ENCODE results near the gene MDC1. TPM values are rescaled to one million over a fixed set of nuclear protein-coding genes. Genes with fewer than 3 reads are reported as not detected.
A peak's percentile ranks its signal among the peaks of the same experiment; 100 is the strongest.
"Not testable (repeated sequence)": the region's sequence is repeated elsewhere in the genome, so short reads cannot be mapped to it uniquely, and the experiment has no call there.

MDC1 gene
- total RNA-seq, 5 donors from 2014 or later (not counting 1 experiment from before 2014, with no cell fraction given) = 42.3 to 69.7 (median 53.4) TPM

DNA sequence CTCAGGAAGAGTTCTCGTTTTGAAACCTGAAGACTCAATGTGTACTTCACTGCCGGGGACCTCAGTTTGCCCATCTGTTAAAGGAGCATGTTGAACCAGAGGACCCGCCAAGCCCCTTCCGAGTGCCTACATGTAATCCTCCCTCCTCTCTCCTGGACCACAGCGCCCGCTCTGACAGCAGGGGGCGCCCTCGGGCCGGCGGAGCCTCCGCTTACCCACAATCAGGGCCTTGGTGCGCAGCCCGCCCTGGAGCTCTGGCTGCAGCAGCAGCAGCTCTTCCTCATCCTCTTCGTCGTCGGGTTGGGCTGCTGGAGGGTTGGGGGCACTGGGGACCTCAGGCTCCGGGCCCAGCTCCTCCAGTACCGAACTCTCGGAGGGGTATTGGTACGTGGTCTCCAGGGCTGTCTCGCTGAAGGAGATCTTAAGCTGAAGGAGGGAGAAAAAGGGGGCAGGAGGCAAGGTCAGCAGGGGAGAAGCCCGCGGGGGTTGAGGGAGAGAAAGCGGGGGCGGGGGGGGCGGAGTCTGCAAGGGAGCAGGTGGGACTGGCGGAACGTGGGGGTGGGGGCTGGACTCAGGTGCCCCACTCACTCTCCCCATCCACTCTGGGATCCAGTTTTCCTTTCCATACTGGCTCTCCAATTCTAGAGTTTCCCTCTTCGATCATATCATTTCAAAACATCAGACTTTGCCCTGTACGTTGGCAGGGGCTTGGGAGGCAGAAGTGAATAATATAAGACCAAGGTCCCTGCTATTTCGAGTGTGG is 37.9 kb downstream of the MDC1 start:
- WGBS (ENCODE audit: insufficient coverage) = 1% methylated on average over 16 of the region's 31 CpGs
- H3K4me3 ChIP-seq (ENCODE audit: control insufficient read depth in 1 of 2, extremely low read depth in 1 of 2, low read length in 1 of 2) = peak overlapping the region; percentile 92 to 100
- peak; percentile 77 to 95 (median 90) for DNase-seq
- no peaks in the 10 kb centered on the region for H3K27me3 ChIP-seq (replicated peaks in 1 of 2; ENCODE audit: control insufficient read depth in 2 of 2, extremely low read depth in 1 of 2, insufficient read depth in 2 of 2, low read length in 1 of 2)
- H3K4me1 Mint-ChIP-seq = peaks cover 42 to 55% (median 43%) of the 10 kb centered on the region in 3 donors
- CTCF ChIA-PET = interaction anchor here (0.6 to 12.3 kb wide), 18 partner anchors 9 to 725 kb away, joined by 3 to 254 read pairs (median 4); partner anchors contain the start of genes GTF2H4 (in 1 of the 2), MDC1 (in 1 of the 2) and TUBB (in 1 of the 2)
- H3K4me1 ChIP-seq (ENCODE audit: control insufficient read depth in 1 of 2, extremely low read depth in 1 of 2, insufficient read depth in 2 of 2, low read length in 2 of 2) = peaks cover 15 to 45% of the 10 kb centered on the region in 2 experiments
- H3K4me3 Mint-ChIP-seq = peak overlapping the region; percentile 92 to 97 (median 96)
- peaks cover 46% of the 10 kb centered on the region for H3K36me3 Mint-ChIP-seq
- H3K9me3 ChIP-seq = no peaks in the 10 kb centered on the region
- peak overlapping the region; percentile 94 to 96 for H3K27ac Mint-ChIP-seq
- no peaks in the 10 kb centered on the region for H3K27me3 Mint-ChIP-seq
- POLR2A ChIA-PET = interaction anchor here (0.5 to 1.6 kb wide), 7 partner anchors 38 to 163 kb away, joined by 3 to 11 read pairs (median 6); partner anchors contain the start of genes MDC1 (in 2 of the 2) and TUBB (in 1 of the 2)
- peak overlapping the region; percentile 81 for H3K27ac ChIP-seq (ENCODE audit: low read length)
- H3K9me3 Mint-ChIP-seq = no peaks in the 10 kb centered on the region
- ATAC-seq (replicated peaks in 1 of 4) = peak; percentile 27 to 53 (median 32)
- H3K36me3 ChIP-seq (ENCODE audit: control insufficient read depth in 2 of 2, extremely low read depth in 1 of 2, insufficient read depth in 1 of 2, low read length in 1 of 2) = peaks cover 8 to 56% of the 10 kb centered on the region in 2 donors

GRCh38 chr6:30676660-30677285 is 40.3 kb downstream of the MDC1 start:
- Mint-ChIP-seq H3K9me3 (no peaks in the 10 kb centered on the region), H3K36me3 (peaks cover 35% of the 10 kb centered on the region), H3K4me3 (peak overlapping the region in 1 of 3 donors; percentile 2), H3K27me3 (no peaks in the 10 kb centered on the region), H3K27ac (peak overlapping the region; percentile 62 to 74), H3K4me1 (peaks cover 44 to 56% (median 50%) of the 10 kb centered on the region in 3 donors)
- 100% methylated on average over 4 of the region's 10 CpGs for WGBS (ENCODE audit: insufficient coverage)
- DNase-seq (no peak), ATAC-seq (replicated peaks in 1 of 4) (no peak)
- Histone ChIP-seq H3K27me3 (replicated peaks in 1 of 2; ENCODE audit: control insufficient read depth in 2 of 2, extremely low read depth in 1 of 2, insufficient read depth in 2 of 2, low read length in 1 of 2) (no peaks in the 10 kb centered on the region), H3K4me1 (ENCODE audit: control insufficient read depth in 1 of 2, extremely low read depth in 1 of 2, insufficient read depth in 2 of 2, low read length in 2 of 2) (peaks cover 18 to 48% of the 10 kb centered on the region in 2 experiments), H3K4me3 (ENCODE audit: control insufficient read depth in 1 of 2, extremely low read depth in 1 of 2, low read length in 1 of 2) (no peak overlapping the region), H3K27ac (ENCODE audit: low read length) (no peak overlapping the region), H3K36me3 (ENCODE audit: control insufficient read depth in 2 of 2, extremely low read depth in 1 of 2, insufficient read depth in 1 of 2, low read length in 1 of 2) (peaks cover 8 to 52% of the 10 kb centered on the region in 2 donors), H3K9me3 (no peaks in the 10 kb centered on the region)
- POLR2A ChIA-PET = no interaction called here
- CTCF ChIA-PET = interaction anchor here (0.6 to 12.3 kb wide), 4 partner anchors 44 to 106 kb away, joined by 3 to 254 read pairs (median 6); partner anchors contain the start of genes MDC1 (in 1 of the 2) and TUBB (in 1 of the 2)

GRCh38 chr6:30672445-30673253 is 44.4 kb downstream of the MDC1 start, which contains the start of gene DHX16:
Gene DHX16 (minus strand): TSS chr6:30673006. CDS start chr6:30672841, 165 bp downstream.
- ATAC-seq (replicated peaks in 1 of 4) = peak; percentile 80 to 84 (median 81)
- peak within 1 kb of the TSS; percentile 79 to 84 for H3K27ac Mint-ChIP-seq
- peak within 1 kb of the TSS; percentile 85 to 93 (median 91) for H3K4me3 Mint-ChIP-seq
- DNase-seq = peak; percentile 62 to 95 (median 80)
- no peaks in the 10 kb centered on the region for H3K27me3 Mint-ChIP-seq
- H3K4me1 ChIP-seq (ENCODE audit: control insufficient read depth in 1 of 2, extremely low read depth in 1 of 2, insufficient read depth in 2 of 2, low read length in 2 of 2) = peaks cover 4 to 17% of the 10 kb centered on the region in 2 experiments
- peaks cover 30% of the 10 kb centered on the region for H3K36me3 Mint-ChIP-seq
- H3K36me3 ChIP-seq (ENCODE audit: control insufficient read depth in 2 of 2, extremely low read depth in 1 of 2, insufficient read depth in 1 of 2, low read length in 1 of 2) = peaks cover 14 to 44% of the 10 kb centered on the region in 2 donors
- H3K27me3 ChIP-seq (replicated peaks in 1 of 2; ENCODE audit: control insufficient read depth in 2 of 2, extremely low read depth in 1 of 2, insufficient read depth in 2 of 2, low read length in 1 of 2) = no peaks in the 10 kb centered on the region
- ChIA-PET CTCF (interaction anchor here (0.7 to 2.0 kb wide), 15 partner anchors 9 to 318 kb away, joined by 3 to 9 read pairs (median 4); partner anchors contain the start of genes MDC1 (in 1 of the 2) and MRPS18B (in 1 of the 2)), POLR2A (interaction anchor here (0.7 kb wide), 3 partner anchors 120 to 1078 kb away, joined by 4 to 9 read pairs (median 6); no protein-coding TSS in a partner anchor)
- peaks cover 39 to 48% (median 41%) of the 10 kb centered on the region in 3 donors for H3K4me1 Mint-ChIP-seq
- H3K9me3 ChIP-seq = no peaks in the 10 kb centered on the region
- peak within 1 kb of the TSS; percentile 33 for H3K27ac ChIP-seq (ENCODE audit: low read length)
- WGBS (ENCODE audit: insufficient coverage) = under 1% methylated on average over 51 of the region's 57 CpGs
- H3K9me3 Mint-ChIP-seq = no peaks in the 10 kb centered on the region
- peak within 1 kb of the TSS; percentile 72 to 99 for H3K4me3 ChIP-seq (ENCODE audit: control insufficient read depth in 1 of 2, extremely low read depth in 1 of 2, low read length in 1 of 2)

DNA sequence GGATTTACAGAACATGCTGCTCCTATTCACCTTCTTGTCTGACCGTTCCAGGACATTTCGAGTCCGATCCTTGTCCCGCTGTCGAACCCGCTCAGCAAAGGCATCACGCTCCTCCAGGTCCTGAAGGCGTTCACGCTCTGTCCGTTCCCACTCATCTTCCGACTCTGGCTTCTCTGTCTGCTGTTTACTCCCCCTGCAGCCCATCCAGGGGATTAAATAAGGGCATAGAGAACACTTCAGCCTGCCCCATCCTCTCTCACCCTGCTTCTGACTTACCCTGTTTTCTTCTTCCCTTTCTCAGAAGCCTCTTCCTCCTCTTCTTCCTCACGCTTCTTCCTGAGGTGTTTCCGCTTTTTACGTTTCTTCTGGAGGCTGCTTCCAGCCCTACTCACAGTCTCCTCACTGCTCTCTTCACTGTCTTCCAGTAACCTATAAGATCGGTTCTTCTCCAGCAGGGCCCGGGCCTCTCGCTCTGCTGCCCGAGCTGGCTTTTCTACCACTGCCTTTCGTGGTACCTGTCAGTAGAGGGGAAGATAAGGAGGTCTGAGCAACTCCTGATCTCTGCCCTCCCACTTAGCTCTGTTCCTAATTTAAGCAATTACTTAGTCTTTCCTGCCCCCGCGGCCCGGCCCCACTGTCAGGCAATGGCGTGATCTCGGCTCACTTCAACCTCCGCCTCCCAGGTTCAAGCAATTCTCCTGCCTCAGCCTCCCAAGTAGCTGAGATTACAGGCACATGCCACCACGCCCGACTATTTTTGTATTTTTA is 46.1 kb downstream of the MDC1 start:
- ATAC-seq (replicated peaks in 1 of 4) (no peak), DNase-seq (no peak)
- no peaks in the 10 kb centered on the region for H3K27me3 Mint-ChIP-seq
- H3K4me3 Mint-ChIP-seq = peak overlapping the region; percentile 69 to 85 (median 74)
- H3K27ac Mint-ChIP-seq = peak overlapping the region; percentile 44 to 72
- H3K36me3 ChIP-seq (ENCODE audit: control insufficient read depth in 2 of 2, extremely low read depth in 1 of 2, insufficient read depth in 1 of 2, low read length in 1 of 2) = peaks cover 8 to 35% of the 10 kb centered on the region in 2 donors
- peaks cover 38 to 39% (median 39%) of the 10 kb centered on the region in 3 donors for H3K4me1 Mint-ChIP-seq
- 96% methylated on average over 20 of the region's 27 CpGs for WGBS (ENCODE audit: insufficient coverage)
- H3K27me3 ChIP-seq (replicated peaks in 1 of 2; ENCODE audit: control insufficient read depth in 2 of 2, extremely low read depth in 1 of 2, insufficient read depth in 2 of 2, low read length in 1 of 2) = no peaks in the 10 kb centered on the region
- no peak overlapping the region for H3K27ac ChIP-seq (ENCODE audit: low read length)
- POLR2A ChIA-PET = interaction anchor here in 1 of 2 donors (1.1 kb wide), 1 partner anchor 30 kb away, joined by 4 read pairs; no protein-coding TSS in a partner anchor
- H3K4me3 ChIP-seq (ENCODE audit: control insufficient read depth in 1 of 2, extremely low read depth in 1 of 2, low read length in 1 of 2) = no peak overlapping the region
- CTCF ChIA-PET = interaction anchor here in 1 of 2 donors (2.0 kb wide), 1 partner anchor 51 kb away, joined by 9 read pairs; no protein-coding TSS in a partner anchor
- H3K9me3 Mint-ChIP-seq = no peaks in the 10 kb centered on the region
- H3K9me3 ChIP-seq = no peaks in the 10 kb centered on the region
- H3K36me3 Mint-ChIP-seq = peaks cover 26% of the 10 kb centered on the region
- H3K4me1 ChIP-seq (ENCODE audit: control insufficient read depth in 1 of 2, extremely low read depth in 1 of 2, insufficient read depth in 2 of 2, low read length in 2 of 2) = peaks cover 4 to 17% of the 10 kb centered on the region in 2 experiments

GRCh38 chr6:30666300-30666699 is 50.8 kb downstream of the MDC1 start:
- Mint-ChIP-seq H3K4me1 (peaks cover 19 to 29% (median 23%) of the 10 kb centered on the region in 3 donors), H3K36me3 (peaks cover 55% of the 10 kb centered on the region)
- H3K27ac ChIP-seq (ENCODE audit: low read length); H3K27me3 Mint-ChIP-seq; DNase-seq; H3K27ac Mint-ChIP-seq; ATAC-seq (replicated peaks in 1 of 4); H3K4me1 ChIP-seq (ENCODE audit: control insufficient read depth in 1 of 2, extremely low read depth in 1 of 2, insufficient read depth in 2 of 2, low read length in 2 of 2); POLR2A ChIA-PET; CTCF ChIA-PET; H3K9me3 ChIP-seq; H3K4me3 Mint-ChIP-seq; H3K9me3 Mint-ChIP-seq; H3K27me3 ChIP-seq (replicated peaks in 1 of 2; ENCODE audit: control insufficient read depth in 2 of 2, extremely low read depth in 1 of 2, insufficient read depth in 2 of 2, low read length in 1 of 2); H3K4me3 ChIP-seq (ENCODE audit: control insufficient read depth in 1 of 2, extremely low read depth in 1 of 2, low read length in 1 of 2): not testable (repeated sequence)
- H3K36me3 ChIP-seq (ENCODE audit: control insufficient read depth in 2 of 2, extremely low read depth in 1 of 2, insufficient read depth in 1 of 2, low read length in 1 of 2) = peaks cover 13 to 72% of the 10 kb centered on the region in 2 donors
- WGBS (ENCODE audit: insufficient coverage) = 67% methylated on average over 1 of the region's 2 CpGs
